Hematopoietic multipotent progenitor cell (in vitro differentiated cells): ENCODE measurements around the gene NOTCH4. TPM values are rescaled to one million over a fixed set of nuclear protein-coding genes. Genes with fewer than 3 reads are reported as not detected.
A peak's percentile ranks its signal among the peaks of the same experiment; 100 is the strongest.

ENCODE experiments used
- DNase-seq, 3 donors: peaks; one replicate each; pipeline ENCODE4 v3.0.0-alpha.2; 2011 to 2015; ENCODE audit warnings: low read depth in 2 of 3, low spot score in 2 of 3
- total RNA-seq: library from RNA; depleted of rRNA; stranded (reverse); fragments of >200 nt; gene quantifications from one replicate; pipeline ENCODE4 v1.2.3, GENCODE V29; 2012

The NOTCH4 gene
- total RNA-seq, 1 donor: 3.5 TPM

DNA sequence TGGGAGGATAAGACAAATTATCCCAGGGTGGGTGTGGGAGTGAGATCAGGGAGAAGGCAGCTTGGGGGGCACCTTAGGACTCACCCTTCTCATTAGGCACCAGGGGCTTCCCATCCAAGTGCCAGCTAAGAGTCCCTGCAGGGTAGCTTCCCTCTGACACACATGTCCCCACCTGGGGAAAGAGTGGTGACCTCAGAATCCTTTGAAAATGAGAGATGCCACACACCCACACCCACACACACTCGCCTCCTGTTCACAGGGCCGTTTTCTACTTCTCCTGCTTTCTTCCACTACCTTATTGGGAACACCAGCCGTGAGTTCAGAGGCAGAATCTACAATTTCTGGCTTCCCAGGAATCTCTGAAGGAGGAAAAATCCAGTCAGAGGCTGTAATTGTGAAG lies 40.8 kb downstream of the NOTCH4 start:
- no peak for DNase-seq

DNA sequence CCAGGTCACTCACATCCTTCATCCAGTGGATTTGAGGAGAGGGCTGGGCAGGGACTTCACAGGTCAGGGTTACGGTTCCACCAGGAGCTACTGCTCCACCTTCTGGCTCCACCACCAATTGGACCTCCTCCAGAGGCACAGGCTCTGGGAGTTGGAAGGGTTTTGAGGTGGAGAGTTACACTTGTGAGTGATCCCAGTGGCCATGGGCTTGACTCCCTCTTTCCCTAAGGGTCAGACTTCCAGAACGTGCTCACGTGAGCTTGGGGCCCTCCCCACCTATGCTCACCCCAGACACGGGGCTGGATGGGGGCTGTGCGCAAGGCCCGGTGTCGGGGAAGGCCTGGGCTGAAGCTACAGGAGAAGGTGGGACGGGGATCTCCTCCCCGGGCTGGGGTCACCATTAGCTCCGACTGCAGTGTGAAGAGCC lies 41.3 kb downstream of the NOTCH4 start:
- DNase-seq: no peak

DNA sequence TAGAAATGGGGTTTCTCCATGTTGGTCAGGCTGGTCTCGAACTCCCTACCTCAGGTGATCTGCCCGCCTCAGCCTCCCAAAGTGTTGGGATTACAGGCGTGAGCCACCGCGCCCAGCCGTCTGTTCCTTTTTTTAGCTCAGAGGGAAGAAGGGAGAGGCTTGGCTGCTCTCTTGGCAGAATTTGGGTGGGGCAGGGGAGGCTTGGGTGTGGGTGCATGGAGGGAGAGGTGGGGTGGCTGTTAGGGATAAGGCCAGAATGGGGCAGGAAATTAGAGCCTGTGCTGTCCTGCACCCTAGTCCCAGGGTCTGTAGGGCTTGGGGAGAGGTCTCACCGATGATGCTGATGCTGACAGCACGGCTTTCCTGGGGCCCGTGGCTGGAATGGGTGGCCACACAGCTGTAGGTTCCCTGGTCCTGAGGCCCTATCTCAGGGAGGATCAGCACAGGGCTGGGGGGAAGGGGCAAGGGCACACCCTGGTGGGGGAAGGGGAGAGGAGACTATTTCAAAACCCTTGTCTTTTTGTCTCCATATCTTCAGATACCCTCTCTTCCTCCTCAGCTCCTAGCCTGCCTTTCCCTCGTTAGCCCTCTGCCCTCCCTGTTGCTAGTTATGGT lies 41.8 kb downstream of the NOTCH4 start:
- DNase-seq: no peak

DNA sequence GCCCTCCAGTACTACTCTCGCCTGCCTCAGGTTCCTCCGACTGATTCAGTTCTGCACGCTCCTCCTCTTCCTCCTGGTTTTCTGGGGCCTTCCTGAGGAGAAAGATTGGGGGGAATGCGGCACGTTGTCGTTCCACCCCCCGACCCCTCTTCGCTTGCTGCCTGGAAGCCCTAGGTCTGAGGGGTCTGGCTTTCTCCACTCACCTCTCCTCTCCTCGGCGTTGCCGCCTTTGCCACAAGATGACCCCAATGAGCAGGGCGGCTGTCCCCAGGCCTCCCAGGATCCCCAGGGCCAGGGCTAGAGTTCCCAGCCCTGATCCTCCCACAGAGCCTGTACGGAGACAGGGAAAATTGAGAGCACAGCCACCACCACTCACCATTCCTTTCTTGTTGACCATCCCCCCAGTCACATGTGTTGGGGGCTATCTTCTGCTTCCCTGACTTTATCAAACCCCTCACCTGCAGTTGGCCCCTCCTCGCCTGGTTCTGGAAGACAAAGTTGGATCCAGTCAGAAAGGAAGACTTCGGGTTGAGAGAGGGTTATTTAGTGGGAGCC lies 42.6 kb downstream of the NOTCH4 start:
- no peak for DNase-seq

DNA sequence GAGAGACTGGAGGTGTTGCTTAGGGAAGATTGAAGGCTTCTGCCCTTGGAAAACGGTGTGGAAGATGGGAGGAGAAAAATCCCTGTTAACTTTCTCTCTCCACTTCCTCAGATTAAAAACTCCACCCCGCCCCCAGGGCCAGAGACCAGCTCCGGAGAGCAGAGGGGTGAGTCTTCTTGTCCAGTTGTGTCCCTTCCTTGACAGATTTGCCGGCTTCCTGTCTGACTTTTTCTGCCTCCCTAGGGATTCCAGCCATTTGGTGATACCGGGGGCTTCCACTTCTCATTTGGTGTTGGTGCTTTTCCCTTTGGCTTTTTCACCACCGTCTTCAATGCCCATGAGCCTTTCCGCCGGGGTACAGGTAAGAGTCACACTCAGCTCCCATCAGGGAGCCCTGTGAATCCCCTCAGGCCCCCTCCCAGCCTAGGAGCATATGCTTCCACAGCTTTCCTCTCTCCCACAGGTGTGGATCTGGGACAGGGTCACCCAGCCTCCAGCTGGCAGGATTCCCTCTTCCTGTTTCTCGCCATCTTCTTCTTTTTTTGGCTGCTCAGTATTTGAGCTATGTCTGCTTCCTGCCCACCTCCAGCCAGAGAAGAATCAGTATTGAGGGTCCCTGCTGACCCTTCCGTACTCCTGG lies 44.0 kb downstream of the NOTCH4 start:
- DNase-seq: no peak

DNA sequence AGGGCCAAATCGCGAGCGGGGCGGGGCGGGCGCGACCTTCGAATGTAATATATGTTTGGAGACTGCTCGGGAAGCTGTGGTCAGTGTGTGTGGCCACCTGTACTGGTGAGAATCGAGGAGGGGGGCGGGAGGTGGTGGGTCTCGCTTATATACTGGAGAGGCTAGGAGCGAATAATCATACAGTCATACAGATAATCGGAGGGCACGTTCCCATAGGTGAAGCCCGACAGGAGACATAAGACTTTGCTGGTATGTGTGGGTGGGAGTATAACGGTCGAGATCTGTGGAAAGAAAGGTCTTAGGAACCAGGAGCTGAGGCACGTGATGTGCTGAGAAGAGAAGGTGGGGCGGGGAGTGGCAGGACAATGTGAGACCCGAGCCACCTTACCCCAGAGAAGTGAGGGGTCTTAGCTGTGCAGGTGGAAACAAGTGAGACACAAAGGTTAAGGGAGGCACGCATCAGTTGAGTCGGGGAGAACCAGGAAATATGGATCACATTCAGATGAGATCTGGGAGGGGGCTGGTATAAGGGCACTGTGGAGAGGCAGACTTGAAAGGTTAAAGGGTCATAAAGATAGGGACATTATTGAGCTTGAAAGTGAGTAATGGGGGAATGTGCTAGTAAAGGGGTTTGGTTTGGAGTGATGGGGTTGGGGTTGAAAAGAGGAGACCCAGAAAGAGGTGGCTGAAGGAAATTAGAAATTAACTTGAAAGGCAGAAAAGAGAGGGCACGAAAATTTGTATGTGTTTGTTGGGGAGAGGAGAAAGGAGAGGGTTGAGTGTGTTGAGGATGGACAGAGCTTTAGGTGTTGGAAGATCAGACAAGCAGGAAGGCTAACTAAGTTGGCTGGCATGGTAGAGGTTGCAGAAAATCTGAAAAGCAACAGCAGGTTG lies 45.1 kb downstream of the NOTCH4 start:
- no peak for DNase-seq

DNA sequence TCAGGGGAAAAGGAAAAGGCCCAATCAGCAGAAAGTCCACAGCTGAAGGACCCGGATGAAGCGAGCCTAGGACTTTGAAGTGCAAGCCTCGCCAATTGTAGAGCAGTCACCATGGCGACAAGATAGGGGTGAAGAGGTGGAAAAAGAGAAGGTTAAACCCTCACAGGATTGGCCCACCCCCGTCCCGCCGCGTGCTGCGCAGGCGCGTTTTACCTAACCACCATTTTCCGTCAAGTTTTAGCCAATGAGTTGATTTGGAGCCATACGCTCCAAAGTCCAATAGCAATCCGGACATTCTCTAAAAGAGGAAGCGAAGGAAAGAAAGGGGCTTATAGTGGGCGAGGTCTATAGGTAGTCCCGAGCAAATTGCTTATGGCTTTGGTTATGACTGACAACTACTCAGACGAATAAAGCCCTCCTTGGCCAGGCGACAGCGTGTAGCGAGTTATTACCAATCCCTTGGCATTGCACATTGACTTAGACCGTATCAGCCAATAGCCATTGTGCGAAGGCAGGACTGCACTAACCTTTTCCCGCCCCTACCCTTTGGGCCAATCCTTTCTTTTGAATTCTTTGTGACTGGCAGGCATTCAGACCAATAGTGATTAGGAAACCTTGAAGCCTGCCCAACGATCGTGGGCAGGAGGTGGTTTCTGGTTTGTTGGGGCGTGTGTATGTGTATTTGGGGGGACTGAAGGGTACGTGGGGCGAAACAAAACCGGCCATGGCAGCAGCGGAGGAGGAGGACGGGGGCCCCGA lies 45.9 kb downstream of the NOTCH4 start, which contains the start of gene RNF5:
RNF5 (plus strand) TSS at position 618 of the 759 bp plus-strand sequence; CDS start at position 725, 107 bp downstream.
- peak; percentile 93 to 100 (median 100) for DNase-seq

DNA sequence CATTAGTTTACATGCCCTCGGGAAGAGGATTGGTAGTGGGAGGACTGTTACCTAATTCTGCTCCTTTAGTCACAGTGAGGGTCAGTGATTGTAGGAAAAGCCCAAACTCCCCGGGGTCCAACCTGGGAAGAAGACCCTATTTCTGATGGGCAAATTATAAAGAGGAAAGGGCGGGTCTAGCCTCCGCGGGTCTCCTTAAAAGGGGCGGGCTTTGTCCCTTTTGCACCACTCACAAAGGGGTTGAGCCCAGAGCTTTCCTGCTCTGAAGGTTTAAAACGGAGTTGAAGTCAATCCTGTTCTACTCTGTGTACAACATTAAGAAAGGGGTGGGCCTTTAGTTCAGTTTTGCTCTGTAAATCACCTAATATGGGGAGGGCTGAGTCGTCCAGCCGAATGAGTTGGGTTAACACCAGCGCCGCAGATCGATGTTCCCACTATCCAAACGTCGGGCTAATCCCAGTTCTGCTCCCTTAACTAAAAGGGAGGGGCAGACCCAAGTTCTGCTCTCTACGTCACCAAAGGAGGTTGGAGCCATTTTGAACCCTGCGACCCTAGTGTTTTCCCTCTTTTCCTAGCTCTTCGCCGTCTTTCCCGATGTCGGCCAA lies 46.6 kb downstream of the NOTCH4 start:
- peak in 1 of 3 donors; percentile 73 for DNase-seq

DNA sequence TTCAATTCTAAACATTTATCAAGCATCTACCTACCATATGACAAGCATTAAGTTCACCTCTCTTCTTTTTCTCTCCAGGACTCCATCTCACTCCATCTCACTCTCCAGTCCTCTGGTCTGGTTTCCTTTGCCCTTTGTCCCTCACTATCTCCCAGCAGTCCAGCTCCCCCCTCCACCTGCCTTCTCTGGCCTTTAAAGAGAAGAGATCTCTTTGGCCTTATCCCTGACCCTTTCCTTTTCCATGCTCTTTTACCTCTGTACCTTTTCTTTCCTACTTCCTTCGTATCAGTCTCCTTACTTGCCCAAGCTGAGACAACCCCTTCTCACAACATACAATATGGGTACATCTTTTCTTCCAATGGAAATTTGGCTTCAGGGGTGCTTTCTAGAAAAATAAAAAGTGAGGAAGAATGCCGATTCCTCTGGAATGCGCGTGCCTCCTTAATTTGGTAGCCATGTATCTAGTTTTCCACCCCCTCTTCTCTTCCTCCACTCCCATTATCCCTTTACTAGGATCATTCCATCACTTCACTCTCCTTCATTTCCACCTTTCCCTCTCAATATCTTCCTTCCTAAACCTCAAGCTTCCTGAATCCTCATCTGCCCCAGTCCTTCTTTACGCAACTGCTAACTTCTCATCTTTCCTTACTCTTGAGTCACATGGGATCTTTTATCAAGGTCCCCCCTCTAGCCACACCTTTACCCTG lies 47.2 kb downstream of the NOTCH4 start:
- no peak for DNase-seq

DNA sequence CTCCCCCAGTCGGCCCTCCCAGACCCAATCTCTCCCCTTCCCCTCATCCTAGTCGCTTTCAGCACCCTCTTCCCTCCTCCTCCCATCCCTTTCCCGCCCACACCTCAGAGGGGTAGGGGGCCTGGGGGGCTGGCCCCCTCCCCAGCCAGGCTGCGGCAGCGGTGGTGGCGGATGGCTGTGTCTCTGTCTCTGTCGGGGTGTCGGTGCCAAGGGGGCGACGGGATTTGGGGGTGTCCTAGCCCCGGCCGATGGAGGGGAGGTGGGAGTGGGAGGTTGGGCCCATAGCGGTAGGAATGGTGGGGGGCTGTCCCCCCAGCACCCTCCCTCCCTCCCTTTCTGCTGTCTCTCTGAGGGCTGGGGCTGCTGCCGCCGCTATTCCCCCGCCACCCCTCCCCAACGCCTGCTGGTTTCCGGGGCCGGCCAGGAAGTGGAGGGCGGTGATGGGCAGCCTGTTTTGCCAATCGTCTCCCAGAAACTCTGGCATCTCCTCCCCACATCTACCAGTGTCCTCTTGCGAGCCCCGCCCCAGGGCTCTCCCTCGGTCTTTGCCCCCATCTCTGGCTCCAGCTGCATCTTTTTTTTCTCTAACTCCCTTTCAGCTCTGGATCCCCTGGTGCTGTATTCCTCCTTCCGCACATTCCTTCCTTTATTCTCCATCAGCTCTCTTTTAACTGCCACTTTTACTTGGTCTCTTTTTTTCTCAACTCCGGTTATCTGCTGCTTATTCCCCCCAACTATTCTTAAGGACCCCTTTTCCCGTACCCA lies 48.0 kb downstream of the NOTCH4 start, which contains the start of gene AGPAT1:
AGPAT1 (minus strand) TSS at position 374 of the 765 bp plus-strand sequence. CDS start 4,588 bp downstream, outside the sequence.
- peak; percentile 78 to 97 (median 96) for DNase-seq

DNA sequence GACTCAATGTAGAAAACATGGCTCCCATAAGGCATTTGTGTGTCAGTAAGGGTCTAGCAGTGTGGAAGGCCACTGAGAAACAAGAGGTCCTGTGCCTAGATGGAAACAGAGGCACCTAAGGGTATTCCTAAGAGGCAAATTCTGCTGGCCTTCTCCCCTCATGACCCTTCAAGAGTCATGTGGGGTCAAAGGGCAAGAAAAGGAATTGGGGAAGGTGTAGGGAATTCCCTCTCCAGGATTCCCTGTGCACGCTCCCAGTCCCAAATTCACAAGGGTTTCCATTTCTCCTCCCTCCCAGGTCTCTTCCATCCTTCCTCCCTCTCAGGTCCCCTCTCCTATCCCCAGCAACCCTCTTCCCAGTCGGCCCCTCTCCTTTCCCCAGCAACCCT lies 48.6 kb downstream of the NOTCH4 start:
- no peak for DNase-seq

DNA sequence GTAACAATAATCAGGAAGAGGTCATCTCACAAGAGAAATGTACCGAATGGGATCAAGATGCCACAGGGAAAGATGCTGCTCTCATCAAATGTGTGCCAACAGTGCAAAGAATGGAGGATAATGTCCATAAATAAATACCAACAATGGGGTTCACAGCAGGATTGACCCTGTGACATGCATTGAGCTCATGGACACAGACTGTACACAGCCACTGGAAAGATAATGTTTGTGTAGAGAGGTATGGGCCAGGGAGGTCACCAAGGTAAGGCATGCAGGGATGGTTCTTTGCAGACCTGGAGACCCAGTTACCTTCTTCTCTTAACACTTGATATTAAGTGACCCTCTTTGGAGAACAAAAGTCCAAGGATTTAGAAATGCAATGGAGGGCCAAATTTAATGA lies 49.5 kb downstream of the NOTCH4 start:
- no peak for DNase-seq

DNA sequence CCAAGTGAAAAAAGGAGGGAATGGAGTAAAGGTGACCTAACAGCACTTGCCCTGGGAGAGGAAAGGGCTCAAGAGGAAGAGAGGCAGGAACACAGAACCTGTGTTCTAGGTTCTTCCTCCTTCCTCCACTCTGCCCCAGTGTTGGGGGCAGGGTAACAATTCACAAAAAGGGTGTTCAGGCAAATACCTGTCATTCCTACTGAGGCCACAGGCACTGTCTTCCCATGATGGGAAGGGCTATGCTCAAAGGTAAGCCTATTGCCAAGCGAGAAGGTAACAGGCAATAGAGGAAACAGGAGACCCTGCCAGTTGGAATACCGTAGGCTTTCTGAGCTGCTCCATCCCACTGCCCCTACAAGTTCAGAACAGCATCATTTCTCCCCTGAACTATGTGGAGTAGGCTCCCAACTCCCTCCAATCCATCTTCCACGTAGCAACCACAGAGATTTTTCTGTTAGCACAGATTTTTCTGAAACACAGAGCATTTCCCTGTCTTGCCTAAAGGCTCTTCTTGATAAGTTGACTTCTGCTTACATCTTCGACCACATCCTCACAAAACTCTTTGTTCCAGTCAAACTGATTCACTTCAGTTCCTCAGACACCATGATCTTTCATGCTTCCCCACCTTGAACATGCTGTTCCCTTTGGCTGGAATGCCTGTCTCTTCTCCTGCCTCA lies 50.7 kb downstream of the NOTCH4 start:
- no peak for DNase-seq

DNA sequence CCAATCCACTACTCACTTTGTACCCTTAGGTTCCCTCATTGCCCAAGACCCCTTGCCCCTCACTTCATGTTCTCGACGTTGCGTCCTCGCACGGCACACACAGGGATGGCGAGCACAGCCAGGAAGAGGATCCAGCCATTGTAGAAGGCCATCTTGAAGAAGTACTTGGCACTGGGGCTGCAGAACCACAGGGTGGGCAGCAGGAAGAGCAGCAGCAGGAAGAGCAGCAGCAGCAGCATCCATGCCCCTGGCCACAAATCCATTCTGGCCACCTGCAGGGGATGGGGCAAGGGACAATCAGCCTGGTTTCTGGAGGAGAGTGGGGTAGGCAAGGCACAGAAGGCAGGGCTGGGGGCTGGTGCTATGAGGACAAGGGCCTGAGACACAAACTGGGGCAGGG lies 52.6 kb downstream of the NOTCH4 start:
- no peak for DNase-seq

DNA sequence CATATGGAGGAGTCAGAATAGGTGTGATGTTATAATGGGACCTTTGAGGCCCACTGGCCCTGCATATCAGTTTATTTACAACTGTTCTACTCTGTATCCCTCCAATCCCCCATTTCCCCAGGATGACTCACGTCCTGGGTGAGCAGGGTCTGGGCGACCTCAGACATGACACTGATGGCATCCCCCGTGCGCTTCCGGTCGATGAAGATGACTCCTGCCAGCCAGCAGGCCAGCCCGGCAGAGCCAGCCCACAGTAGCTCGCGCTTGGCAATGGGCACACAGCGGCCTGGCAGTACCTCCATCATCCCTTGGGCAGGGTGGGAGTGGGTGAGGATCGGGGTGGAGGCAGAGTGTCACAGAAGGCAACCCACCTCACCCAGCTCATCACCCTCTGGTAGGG lies 53.6 kb downstream of the NOTCH4 start:
- no peak for DNase-seq

DNA sequence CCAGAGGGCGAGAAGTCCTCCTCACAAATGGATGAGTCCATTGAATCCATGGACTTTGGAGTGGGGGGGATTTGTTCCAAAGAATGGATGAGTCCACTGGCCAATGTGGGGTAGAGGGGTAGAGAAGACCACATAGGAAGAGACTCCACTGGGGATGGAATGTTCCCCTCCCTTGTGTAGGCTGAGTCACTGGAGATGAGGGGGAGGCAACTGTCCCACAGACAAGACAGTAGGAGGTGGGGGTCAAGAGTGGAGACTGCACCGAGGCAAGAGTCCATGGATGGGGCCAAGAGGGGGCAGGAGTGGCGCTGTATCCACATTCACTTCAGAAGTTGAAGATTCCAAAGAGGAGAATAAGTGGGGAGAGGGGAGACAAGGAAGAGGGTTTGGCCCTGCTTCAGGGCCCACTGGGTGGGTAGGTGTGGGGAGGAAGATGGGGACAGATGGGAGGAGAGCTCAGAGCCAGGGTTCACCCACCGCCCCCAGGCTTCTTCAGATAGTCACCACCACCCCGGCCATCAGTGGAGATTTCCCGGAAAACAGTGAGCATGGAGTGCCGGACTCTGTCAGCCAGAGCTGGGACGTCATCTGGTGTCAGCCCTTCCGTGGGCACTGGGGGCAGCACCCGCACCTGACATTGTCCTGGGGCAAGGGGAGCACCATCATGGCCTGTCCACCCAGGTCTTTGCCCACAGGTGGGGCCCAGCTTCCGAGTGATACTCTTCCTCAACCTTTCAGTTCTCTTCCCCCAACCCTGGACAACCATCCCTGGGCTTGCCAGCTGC lies 54.9 kb downstream of the NOTCH4 start:
- DNase-seq: no peak

DNA sequence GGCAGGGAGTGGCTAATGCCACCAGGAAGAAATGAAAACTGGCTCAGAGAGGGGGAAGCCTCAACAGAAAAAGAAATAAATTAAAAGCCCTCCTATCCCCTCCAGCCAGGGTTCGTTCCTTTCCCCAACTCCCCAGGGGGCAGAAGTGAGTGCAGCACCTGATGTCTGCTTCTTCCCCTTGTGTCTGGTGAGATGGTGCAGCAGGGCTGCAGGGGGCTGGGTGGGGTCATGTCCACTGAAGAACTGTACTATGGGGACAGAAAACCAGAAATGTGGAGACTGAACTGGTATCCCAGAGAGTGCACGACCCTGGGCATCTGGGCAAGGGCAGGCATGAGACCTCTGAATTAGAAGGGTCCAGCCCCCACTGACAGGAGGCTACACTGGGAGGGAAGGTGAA lies 55.5 kb downstream of the NOTCH4 start:
- no peak for DNase-seq
